ENCODE measurements around the gene OLIG2.

OLIG2 gene

GRCh38 chr21:33025489-33026442, at the start of gene OLIG2:
Gene OLIG2, plus strand, starts transcription at chr21:33025935. Its CDS starts 928 bp downstream, at chr21:33026863.
- DNase-seq = no peak

GRCh38 chr21:32976791-32977190, 48.9 kb upstream of the OLIG2 start:
- no peak for DNase-seq

GRCh38 chr21:32977216-32977615, 48.5 kb upstream of the OLIG2 start:
- DNase-seq = no peak

GRCh38 chr21:32978331-32979270, 47.1 kb upstream of the OLIG2 start:
- peak; percentile 41 for DNase-seq

- no peak for DNase-seq
These were observed 46.0 kb upstream of the OLIG2 start for GRCh38 chr21:32979598-32980268.

- peak; percentile 28 for DNase-seq
These were observed 44.6 kb upstream of the OLIG2 start for GRCh38 chr21:32981096-32981495.

- peak; percentile 11 for DNase-seq
These were observed 35.1 kb upstream of the OLIG2 start for GRCh38 chr21:32990666-32991065.

- peak; percentile 24 for DNase-seq
These were observed 34.4 kb upstream of the OLIG2 start for GRCh38 chr21:32991361-32991760.

GRCh38 chr21:32993894-32994293, 31.8 kb upstream of the OLIG2 start:
- DNase-seq = no peak

GRCh38 chr21:32994305-32994704, 31.4 kb upstream of the OLIG2 start:
- DNase-seq = no peak

- no peak for DNase-seq
These were observed 18.0 kb upstream of the OLIG2 start for GRCh38 chr21:33007747-33008146.

GRCh38 chr21:33008333-33009051, 17.2 kb upstream of the OLIG2 start:
- DNase-seq = no peak

GRCh38 chr21:33010931-33011330, 14.8 kb upstream of the OLIG2 start:
- DNase-seq = no peak

- peak; percentile 13 for DNase-seq
These were observed 14.3 kb upstream of the OLIG2 start for GRCh38 chr21:33011462-33011861.

GRCh38 chr21:33013626-33014025, 12.1 kb upstream of the OLIG2 start:
- DNase-seq = peak; percentile 37

- DNase-seq = no peak
These were observed 11.4 kb upstream of the OLIG2 start for GRCh38 chr21:33014331-33014730.

- DNase-seq = no peak
These were observed 10.6 kb upstream of the OLIG2 start for GRCh38 chr21:33015096-33015495.

GRCh38 chr21:33015756-33016155, 10.0 kb upstream of the OLIG2 start:
- no peak for DNase-seq

GRCh38 chr21:33018707-33019465, 6.8 kb upstream of the OLIG2 start:
- DNase-seq = no peak

- no peak for DNase-seq
These were observed 6.2 kb upstream of the OLIG2 start for GRCh38 chr21:33019516-33019884.

GRCh38 chr21:33019885-33020557, 5.7 kb upstream of the OLIG2 start:
- no peak for DNase-seq

Data from activated CD8-positive, alpha-beta memory T cell treated with anti-CD3 and anti-CD28 coated beads for 24 hours (primary cell).